Stimulated activated CD4-positive, alpha-beta T cell treated with anti-CD3 and anti-CD28 coated beads, TNF-alpha, amount 100 ng/mL, for 24 hours (primary cell): ENCODE results near the gene MYO1A.
A peak's percentile ranks its signal among the peaks of the same experiment; 100 is the strongest.

Experiments used
- DNase-seq, 3 experiments: peaks; one replicate each; pipeline ENCODE4 v3.0.0-alpha.2; 2020; ENCODE audit warnings: low read depth in 3 of 3

Gene MYO1A

DNA sequence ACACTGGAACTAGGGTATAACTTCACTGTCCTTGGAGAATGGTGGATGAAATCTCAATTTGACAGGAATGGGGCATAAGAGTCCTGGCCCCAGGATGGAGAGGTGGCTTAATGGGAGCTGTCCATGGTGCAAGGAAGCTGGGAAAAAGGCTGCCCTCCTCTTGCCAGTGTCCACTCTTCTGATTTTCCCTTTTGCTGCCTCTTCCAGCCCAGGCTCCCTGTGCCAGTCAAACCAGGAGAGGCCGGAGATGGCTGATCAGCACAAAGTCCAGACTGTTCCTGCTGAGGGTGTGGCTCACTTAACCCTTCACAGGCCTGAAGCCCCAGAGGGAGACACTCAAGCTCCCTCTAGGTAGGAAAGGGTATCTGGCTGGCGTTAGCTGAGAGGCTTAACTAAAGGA is at the start of gene MYO1A:
Gene MYO1A (minus strand): TSS at position 240 of the 400 bp plus-strand sequence. CDS start 1,806 bp downstream, outside the sequence.
- DNase-seq = no peak

DNA sequence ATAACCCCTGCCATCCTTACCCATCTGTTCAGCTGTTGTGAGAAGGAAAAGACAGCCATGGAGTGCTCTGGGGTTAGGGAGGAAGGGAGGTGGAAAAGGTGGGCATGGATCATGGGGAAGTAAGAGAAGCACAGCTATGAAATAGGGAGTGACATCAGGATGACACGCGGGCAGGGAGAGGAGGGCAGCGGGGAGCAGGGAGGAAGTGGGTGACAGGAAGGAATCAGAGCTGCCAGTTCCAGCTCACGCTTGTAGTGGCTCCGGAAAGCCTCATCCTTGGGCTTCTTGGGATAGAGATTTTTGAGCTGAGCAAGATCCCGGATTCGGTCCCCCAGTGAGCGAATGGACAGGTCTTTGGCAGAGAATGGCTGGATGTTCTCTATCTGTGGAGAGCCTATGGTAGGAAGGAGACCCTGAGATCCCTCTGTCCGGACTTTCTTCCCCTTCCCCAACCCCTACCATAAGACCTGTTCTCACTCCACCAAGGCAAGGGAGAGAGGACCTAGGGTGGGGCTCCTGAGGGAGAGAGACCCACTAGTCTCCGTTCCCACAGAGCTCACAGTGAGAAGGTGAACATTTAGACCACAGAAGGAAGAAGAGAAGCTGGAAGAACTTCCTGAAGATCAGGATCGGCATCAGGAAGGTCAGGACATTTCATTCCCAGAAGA is 49.3 kb upstream of the MYO1A start:
- DNase-seq = no peak

DNA sequence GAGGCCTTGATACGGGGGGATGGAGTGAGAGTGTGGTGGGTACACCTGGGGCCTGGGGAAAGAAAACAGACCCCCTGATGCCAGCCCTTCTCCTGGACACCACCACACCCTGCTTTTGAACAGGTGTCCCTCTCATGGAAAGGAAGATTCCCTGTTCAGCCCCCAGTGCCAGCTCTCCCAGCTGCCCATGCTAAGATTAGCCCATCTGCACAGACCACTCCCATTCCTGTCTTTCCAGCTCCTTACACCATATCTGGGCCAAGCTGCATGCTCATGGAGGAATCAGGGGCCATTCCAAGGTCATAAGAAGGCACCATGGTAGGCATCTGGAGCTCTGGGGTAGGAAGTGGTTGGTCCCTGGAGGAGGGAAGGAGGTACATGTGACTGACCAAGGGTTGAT is 48.6 kb upstream of the MYO1A start:
- DNase-seq = no peak

DNA sequence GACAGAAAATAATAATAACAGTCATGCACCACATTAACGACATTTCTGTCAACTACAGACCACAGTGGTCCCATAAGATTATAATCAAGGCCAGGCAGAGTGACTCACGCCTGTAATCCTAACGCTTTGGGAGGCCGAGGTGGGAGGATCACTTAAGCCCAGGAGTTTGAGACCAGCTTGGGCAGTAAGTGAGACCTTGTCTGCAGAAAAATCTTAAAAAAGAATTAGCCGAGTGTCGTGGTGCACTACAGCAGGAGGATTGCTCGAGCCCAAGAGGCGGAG is 47.6 kb upstream of the MYO1A start:
- DNase-seq = no peak

DNA sequence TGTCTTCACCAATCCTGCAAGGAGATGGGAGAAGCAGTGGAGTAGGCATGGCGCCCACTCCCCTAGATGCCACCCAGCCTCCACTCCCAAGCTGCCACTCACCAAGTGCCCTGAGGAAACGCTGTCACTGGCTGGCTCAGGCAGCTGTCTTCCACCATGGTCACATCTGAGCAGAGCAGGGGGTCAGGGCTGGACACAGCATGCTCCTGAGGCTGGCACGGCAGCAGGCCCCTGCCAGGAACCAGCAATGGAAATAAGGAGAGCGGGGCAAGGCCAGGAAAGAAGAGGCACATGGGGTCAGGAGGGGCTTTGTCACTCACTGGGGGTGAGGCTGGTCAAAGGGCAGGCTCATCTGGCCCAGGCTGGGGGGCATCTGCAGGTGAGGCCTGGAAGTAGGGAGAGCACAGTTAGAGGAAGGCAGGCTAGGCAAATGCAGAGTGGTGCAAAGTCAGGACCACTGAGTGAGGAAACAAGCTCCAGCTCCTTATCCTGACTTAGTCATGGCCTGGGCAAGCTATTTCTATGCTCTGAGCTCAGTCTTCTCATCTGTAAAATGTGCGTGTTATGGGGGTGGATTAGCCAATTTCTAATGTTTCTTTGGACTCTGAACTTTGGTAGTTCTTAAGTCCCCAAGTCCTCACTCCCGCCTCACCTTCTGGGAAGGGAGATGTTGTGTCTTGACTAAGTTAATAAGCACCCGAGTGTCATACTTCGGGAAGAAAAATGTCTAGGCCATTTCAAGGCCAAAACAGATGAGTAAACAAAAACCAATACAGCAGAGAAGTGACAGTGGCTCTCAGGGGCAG is 47.0 kb upstream of the MYO1A start:
- no peak for DNase-seq

DNA sequence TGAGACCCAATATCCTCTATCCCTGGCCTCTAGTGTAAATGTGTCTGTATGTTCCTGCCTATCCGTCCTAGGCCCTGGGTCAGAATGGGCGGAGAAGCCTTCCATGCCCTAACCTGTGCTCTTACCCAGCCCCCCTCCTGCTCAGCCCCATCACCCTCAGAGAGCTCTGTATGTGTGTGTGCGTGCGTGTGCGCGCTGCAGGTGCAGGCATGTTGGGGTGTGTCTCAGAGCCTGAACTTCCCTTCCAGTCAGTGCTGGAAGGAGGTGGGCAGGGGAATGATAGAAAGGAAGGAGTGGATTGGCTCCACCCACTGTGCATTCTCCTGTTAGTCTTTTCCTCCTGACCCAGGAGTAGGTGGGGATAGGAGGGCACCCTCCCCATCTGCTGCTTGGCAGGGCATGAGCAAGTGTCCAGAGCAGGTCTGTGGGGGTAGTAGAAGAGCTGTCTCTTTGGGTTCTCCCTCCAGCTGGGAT is 46.2 kb upstream of the MYO1A start:
- no peak for DNase-seq

DNA sequence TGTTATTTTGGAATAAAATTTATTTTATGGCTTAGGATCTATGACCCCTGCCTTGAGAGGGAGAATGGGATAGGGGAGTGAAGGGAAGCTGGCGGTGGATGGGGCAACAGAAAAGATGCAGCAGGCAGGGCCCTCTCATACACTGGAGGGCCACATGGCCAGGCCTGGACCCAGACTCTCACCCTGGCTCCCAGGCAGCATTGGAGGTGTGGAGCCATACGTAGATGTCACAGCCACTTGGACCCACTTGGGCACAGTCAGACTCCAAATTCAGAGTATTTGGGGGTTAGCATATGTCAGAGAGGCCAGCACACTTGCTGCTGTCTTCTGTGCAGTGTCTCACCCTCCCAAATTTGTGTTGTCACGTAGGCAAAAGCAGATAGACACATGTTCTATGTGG is 45.5 kb upstream of the MYO1A start:
- no peak for DNase-seq

DNA sequence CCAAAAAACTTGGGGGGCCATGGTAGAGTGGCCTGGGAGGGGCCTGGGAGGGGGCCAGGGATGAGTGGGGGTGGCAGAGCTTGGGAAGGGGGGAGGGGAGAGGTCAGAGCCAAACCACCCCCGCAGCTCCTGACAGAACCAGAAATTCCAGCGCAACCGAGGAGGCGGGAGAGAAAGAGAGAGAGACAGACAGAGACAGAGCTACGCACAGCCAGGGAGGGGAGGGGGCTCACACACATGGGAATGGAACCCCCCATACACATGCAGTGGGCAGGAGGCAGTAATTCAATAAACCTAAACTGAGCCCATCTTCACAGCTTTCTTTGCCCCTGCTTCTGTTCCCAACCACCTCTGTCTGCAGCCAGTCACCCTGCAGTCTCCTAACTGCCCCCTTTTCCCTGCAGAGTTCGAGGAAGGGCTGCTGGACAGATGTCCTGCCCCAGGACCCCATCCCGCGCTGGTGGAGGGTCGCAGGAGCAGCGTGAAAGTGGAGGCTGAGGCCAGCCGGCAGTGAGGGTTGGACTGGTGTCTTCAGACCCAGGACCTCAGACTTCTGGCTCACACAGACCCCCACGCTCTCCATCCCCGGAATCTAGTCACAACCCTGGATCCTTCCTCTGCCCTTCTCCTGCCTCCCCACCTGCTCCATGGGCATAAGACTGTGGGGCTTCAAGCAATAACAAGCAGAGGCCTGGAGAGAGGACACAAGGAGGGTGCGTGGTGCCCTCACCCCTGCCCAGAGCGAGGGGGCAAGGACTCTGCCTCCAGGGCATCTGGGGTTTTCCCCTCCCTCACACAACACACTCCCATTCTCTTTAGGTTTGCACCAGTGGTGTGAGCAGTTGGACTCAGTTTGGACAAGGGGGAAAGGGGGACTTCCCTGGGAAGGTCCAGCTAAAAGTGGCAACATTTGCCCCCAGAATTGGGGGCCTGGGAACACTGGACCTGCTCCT is 44.6 kb upstream of the MYO1A start:
- DNase-seq = no peak

DNA sequence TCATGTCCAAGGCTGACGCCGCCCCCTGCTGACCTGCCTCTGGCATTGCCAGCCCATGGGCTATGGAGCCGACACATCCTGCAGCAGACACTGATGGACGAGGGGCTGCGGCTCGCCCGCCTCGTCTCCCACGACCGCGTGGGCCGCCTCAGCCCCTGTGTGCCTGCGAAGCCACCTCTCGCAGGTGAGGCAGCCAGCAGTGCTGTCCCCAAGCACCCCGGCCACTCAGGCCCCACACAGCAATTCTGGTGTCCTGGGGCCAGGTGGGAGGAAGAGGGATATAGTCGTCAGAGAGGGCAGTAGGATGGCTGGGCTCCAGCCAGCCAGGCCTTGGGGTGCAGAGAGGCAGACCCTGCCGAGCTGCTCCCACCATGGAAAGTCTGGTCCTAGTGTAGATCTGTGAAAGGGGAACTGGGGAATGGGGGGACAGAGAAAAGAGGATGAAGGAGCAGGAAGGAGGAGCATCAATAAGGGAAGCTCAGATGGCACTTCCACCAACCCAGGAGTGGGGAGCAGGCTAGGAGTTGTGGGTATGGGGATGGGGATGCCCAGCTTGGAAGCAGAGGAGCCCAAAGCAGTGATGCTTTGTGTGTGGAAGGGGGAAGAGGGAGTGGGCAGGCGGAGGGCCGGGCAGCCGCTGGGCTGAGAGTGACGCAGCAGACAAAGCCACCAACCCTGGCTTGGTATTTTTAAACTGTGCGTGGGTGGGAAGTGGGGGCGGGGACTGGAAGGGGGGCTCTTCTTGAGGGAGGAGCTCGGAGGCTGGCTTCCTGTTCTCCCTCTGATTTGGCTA is 43.7 kb upstream of the MYO1A start:
- peak in 2 of 3 experiments; percentile 58 to 83 for DNase-seq

DNA sequence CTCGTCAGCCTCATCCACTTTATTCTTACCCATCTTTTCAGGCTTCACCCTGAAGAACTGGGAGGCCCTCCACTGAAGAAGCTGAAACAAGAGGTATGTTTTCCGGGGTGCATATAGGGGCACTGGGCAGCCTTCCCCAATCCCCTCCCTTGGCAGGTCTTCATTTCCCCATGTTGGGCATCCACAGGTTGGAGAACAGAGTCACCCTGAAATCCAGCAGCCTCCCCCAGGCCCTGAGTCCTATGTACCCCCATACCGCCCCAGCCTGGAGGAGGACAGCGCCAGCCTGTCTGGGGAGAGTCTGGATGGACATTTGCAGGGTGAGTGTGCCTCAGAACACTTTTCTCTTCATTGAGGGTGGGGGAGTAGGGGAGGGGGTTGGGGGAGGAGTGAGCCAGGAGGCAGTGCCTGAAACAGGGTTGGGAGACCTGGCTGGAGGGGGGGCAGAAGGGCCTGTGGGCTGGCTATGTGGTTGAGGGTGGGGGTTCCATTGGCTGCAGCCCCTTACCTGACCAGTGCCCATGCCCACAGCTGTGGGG is 43.0 kb upstream of the MYO1A start:
- no peak for DNase-seq

DNA sequence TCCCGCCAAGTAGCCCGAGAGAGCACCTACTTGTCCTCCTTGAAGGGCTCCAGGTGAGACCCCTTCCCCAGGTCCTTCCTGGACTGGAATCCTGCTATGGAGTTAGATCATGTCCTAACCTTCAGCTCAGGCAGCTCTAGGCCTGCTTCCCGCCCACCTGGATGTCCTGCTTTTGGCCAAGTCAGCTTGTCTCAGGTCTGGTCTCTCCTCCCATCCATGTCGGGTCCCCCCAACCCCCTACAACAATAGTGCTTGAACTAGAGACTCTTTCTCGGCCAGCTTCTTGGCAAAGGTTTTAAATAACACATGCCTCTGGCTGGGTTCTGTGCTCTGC is 42.6 kb upstream of the MYO1A start:
- no peak for DNase-seq

DNA sequence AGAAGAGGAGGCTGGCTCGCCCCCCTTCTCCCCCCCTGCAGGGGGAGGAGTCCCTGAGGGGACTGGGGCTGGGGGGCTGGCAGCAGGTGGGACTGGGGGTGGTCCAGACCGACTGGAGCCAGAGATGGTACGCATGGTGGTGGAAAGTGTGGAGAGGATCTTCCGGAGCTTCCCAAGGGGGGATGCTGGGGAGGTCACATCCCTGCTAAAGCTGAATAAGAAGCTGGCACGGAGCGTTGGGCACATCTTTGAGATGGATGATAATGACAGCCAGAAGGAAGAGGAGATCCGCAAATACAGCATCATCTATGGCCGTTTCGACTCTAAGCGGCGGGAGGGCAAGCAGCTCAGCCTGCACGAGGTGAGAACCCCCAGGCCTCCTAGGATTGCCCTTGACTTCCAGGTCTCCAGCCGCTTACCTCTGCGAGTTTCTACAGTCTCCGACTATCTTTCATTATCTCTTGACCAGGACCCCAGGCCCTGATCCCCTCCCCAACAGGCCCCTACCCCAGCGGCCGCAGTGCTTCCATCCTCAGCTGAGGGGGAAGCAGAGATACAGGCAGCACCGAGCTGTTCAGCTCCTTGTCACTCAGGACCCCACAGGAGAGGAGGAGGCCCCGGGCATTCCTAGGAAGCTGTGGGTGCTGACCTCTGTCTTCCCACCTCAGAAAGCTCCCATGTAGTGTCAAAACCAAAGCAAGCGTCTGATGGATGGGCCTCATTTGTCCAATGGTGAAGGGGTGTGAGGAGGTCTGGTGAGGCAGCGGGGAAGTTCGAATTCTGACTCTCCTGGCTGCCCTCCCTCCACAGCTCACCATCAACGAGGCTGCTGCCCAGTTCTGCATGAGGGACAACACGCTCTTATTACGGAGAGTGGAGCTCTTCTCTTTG is 42.0 kb upstream of the MYO1A start:
- DNase-seq = no peak

DNA sequence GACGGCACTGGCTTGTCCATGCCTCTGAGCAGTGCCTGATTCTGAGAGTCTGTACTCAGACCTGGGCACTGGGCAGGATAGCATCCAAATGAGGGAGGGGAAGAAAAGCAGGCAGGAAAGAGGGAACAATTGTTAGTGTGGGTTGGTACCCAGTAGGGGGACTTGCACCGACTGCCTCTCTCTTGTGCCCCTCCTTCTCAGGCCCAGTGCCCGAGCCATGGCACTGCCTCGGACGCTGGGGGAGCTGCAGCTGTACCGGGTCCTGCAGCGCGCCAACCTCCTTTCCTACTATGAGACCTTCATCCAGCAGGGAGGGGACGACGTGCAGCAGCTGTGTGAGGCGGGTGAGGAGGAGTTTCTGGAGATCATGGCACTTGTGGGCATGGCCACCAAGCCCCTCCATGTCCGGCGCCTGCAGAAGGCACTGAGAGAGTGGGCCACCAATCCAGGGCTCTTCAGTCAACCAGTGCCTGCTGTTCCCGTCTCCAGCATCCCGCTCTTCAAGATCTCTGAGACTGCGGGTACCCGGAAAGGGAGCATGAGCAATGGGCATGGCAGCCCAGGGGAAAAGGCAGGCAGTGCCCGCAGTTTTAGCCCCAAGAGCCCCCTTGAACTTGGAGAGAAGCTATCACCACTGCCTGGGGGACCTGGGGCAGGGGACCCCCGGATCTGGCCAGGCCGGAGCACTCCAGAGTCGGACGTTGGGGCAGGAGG is 41.2 kb upstream of the MYO1A start:
- DNase-seq = no peak

DNA sequence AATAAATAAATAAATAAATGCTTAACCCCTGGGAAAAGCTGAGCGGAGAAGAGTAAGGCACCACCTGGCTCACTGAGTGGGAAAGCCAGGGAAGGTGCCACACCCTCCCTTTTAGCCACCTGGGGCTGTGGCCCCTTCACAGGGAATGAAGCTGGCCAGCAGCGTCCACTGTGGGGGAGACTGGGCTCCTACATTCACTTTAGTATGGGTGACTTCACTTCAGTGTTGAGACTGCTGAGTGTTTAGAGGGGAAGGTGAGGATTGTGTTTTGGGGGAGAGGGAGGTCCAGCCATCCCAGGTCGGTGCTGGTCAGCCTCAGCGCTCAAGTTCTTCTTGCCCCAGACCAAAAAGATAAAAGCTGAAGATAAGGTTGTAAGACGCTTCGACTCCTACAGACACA is 40.6 kb upstream of the MYO1A start:
- DNase-seq = no peak

DNA sequence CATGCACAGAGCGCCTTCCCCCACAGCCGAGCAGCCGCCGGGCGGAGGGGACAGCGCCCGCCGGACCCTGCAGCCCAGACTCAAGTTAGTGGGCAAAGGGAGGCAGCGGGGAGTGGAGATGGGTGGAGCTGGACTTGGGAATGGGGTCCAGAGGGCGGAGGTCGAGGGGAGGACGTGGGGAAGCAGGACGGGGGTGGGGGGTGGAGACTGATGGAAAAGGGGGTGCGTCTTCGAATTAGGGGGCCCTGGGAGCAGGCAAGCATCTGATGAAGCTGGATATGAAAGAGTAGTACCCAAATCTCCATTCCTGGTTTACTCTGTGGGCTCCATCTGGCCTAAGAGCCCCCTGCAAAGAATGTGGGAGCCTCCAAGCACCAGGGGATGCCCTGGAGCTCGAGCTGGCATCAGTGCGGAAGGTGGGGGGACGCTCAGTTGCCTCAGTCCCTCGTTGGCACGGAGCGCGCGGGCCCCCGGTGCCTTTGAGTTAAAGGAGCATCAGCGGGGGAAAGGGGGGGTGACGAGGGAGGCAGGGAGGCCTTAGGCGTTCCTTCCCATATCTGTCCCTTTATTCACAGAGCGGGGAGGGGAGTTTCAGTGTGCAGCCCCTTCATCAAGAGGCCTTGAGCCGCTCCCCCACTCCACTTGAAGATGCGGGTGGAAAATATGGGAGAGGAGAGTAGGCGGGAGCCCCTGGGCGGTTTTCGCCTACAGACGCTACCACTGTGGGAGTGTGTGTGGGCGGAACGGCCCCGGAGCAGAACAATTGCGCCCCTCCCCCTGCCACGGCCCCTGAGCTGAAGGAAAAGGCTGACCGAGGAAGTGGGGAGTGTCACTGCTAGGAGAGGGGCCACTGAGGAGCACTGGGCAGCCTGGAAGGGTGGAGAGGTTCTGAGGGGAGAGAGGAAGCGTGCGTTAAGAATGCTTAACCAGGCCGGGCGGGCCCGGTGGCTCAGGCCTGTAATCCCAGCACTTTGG is 39.6 kb upstream of the MYO1A start:
- no peak for DNase-seq

DNA sequence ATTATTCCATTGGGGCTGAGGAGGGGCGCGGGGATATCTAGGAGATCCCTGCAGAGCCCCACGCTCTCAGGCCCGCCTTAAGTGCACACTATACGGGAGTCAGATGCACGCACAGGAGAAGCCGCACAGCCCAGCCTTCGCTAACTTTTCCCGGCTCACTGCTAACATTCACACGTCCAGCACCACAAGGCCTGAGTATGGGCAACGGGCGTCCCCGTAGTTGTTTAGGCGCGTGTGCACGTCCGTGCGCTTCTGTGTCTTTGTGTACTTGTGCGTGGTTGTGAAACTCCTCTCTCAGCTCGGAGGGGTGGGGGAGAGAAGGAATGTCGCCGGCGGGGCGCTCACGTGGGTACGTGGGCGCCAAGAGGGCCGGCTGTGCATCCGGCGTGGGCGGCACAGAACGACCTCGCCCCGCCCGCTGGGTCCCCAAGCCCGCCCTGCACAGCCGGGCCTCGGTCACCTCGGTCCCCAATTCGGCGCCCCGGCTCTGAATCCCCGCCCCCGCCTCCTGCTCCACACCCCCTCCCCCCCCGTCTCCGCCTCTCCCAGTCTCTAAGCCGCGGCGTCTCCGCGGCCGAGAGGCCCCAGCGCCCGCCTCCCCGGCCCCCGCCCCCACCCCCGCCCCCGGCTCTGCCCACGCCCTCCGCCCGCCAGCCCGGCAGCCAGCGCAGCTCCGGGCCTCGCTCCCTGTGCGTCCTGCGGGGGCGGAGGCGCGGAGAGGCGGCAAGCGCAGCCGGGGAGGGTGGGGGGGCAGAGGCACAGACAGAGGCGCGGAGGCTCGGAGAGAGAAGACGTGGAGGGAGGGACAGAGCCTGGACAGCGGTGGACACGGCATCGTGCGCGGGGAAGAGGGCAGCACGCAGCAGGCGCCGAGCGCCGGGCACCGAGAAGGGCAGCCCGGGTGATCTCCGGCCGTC is 38.7 kb upstream of the MYO1A start, which contains the start of gene NAB2:
Gene NAB2 (plus strand): TSS at position 761 of the 917 bp plus-strand sequence. CDS start 158 bp downstream, outside the sequence.
- peak; percentile 66 to 92 (median 74) for DNase-seq

DNA sequence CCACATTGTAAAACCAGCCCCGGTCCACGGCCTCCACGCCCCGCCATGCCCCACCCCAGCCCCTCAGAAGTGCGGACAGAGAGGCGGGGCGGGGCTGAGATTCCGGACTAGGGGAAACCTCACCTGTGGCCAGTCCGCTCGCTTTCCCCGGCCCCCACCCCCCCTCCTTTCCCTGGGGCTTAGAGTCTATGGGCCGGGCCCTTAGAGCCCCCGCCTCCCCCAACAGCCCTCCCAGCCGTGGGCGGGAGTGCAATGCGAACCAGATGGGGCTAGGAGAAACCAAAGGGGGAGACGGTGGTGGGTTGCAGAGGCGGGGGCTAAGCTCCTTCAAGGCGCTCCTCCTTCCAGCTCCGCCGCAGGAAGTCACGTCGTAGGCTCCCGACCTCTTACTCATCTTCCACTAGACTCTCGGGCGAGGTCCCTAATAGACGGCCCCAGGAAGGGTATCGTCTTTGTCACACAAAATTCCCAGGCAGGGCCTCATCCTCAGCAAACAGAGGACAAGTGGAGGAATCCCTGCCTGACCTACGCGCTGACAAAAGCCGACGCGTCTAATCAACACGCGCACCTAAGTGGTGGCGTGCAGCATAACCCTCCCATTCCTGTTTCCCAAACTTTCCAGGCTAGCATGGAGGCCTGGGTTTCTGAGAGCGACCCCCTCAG is 37.9 kb upstream of the MYO1A start:
- peak; percentile 67 to 91 (median 69) for DNase-seq
